Activated CD4-positive, alpha-beta T cell treated with anti-CD3 and anti-CD28 coated beads for 36 hours (primary cell): ENCODE results near the gene VSTM2L. TPM values are rescaled to one million over a fixed set of nuclear protein-coding genes. Genes with fewer than 3 reads are reported as not detected.
A peak's percentile ranks its signal among the peaks of the same experiment; 100 is the strongest.

Experiments used
- ATAC-seq: fragments of 200-7000 bp; cut with Tn5 transposase; one replicate; pipeline ENCODE4 v1.10.0; 2021; ENCODE audit warnings: mild to moderate bottlenecking, moderate library complexity
- CTCF ChIA-PET: fragments of 350-600 bp; sonication (Branson Sonifier 250); formaldehyde crosslinking; loops from one replicate; lab custom pipeline; 2021; ENCODE audit warnings: antibody characterized with exemption; lab: Charles Lee
- POLR2A ChIA-PET: fragments of 350-600 bp; sonication (Branson Sonifier 250); formaldehyde crosslinking; loops from one replicate; lab custom pipeline; 2021; ENCODE audit warnings: antibody characterized with exemption, inconsistent platforms; lab: Charles Lee
- DNase-seq: peaks from one replicate; pipeline ENCODE4 v3.0.0-alpha.2; 2020
- H3K27ac Mint-ChIP-seq: one replicate; pipeline ENCODE4 v1.8.0; 2021; ENCODE audit warnings: mixed read lengths
- H3K27me3 Mint-ChIP-seq: one replicate; pipeline ENCODE4 v1.8.0; 2021; ENCODE audit warnings: mixed read lengths
- H3K36me3 Mint-ChIP-seq: one replicate; pipeline ENCODE4 v1.8.0; 2021; ENCODE audit warnings: low read depth, mixed read lengths
- H3K4me1 Mint-ChIP-seq: one replicate; pipeline ENCODE4 v1.8.0; 2021; ENCODE audit warnings: mixed read lengths
- H3K4me3 Mint-ChIP-seq: one replicate; pipeline ENCODE4 v1.8.0; 2021; ENCODE audit warnings: mild to moderate bottlenecking, moderate library complexity, mixed read lengths
- H3K9me3 Mint-ChIP-seq: one replicate; pipeline ENCODE4 v1.8.0; 2021; ENCODE audit warnings: low read depth, mixed read lengths
- intact Hi-C, 2 experiments: fragments of 100-400 bp; cut with DNase I in 1 of 2; cut with micrococcal nuclease in 1 of 2; formaldehyde crosslinking; loops; one replicate each; pipeline versions ENCODE4 v1.14.2 to v1.15.1; 2022 to 2024; cut with DNase I, micrococcal nuclease
- total RNA-seq, 2 experiments: library from RNA; stranded (reverse); gene quantifications; one replicate each; pipeline ENCODE4 v1.2.3, GENCODE V29; 2021

The VSTM2L gene
- total RNA-seq, 2 experiments from 2014 or later: not detected

GRCh38 chr20:37869334-37869861 is 33.5 kb upstream of the VSTM2L start:
- Mint-ChIP-seq H3K27me3 (no peaks in the 10 kb centered on the region), H3K4me3 (no peak overlapping the region), H3K4me1 (no peaks in the 10 kb centered on the region), H3K9me3 (no peaks in the 10 kb centered on the region), H3K36me3 (peaks cover 20% of the 10 kb centered on the region), H3K27ac (no peak overlapping the region)
- intact Hi-C loops: no loop called here
- DNase-seq: no peak
- ChIA-PET CTCF (no interaction called here), POLR2A (no interaction called here)
- no peak for ATAC-seq

- H3K4me1 Mint-ChIP-seq: no peaks in the 10 kb centered on the region
- POLR2A ChIA-PET: no interaction called here
- H3K27me3 Mint-ChIP-seq: no peaks in the 10 kb centered on the region
- no peak for DNase-seq
- H3K9me3 Mint-ChIP-seq: no peaks in the 10 kb centered on the region
- CTCF ChIA-PET: no interaction called here
- H3K36me3 Mint-ChIP-seq: peaks cover 20% of the 10 kb centered on the region
- no peak for ATAC-seq
- no peak overlapping the region for H3K4me3 Mint-ChIP-seq
- intact Hi-C loops: no loop called here
- H3K27ac Mint-ChIP-seq: peak overlapping the region; percentile 1
These were observed 32.6 kb upstream of the VSTM2L start for GRCh38 chr20:37870294-37870693.

- no peak for ATAC-seq
- no peak overlapping the region for H3K27ac Mint-ChIP-seq
- POLR2A ChIA-PET: no interaction called here
These were observed 31.2 kb upstream of the VSTM2L start for GRCh38 chr20:37871751-37872150.

GRCh38 chr20:37872161-37872560 is 30.8 kb upstream of the VSTM2L start:
- CTCF ChIA-PET: interaction anchor here (0.7 kb wide), 1 partner anchor 201 kb away, joined by 3 read pairs; no protein-coding TSS in a partner anchor
- intact Hi-C loops: no loop called here

More at GRCh38 chr20:37871751-37872150, 31.2 kb upstream of the VSTM2L start:
- Mint-ChIP-seq H3K36me3 (peaks cover 20% of the 10 kb centered on the region), H3K4me1 (no peaks in the 10 kb centered on the region), H3K9me3 (no peaks in the 10 kb centered on the region), H3K4me3 (no peak overlapping the region), H3K27me3 (no peaks in the 10 kb centered on the region)
- no peak for DNase-seq
- intact Hi-C loops: no loop called here
- CTCF ChIA-PET: interaction anchor here (0.7 kb wide), 1 partner anchor 202 kb away, joined by 3 read pairs; no protein-coding TSS in a partner anchor

GRCh38 chr20:37873884-37874283 is 29.0 kb upstream of the VSTM2L start:
- Mint-ChIP-seq H3K4me1 (no peaks in the 10 kb centered on the region), H3K4me3 (no peak overlapping the region), H3K27ac (no peak overlapping the region), H3K27me3 (no peaks in the 10 kb centered on the region), H3K36me3 (peaks cover 17% of the 10 kb centered on the region), H3K9me3 (no peaks in the 10 kb centered on the region)
- ATAC-seq (no peak), DNase-seq (no peak)
- intact Hi-C loops: no loop called here
- ChIA-PET POLR2A (no interaction called here), CTCF (interaction anchor here (0.6 kb wide), 1 partner anchor 69 kb away, joined by 4 read pairs; no protein-coding TSS in a partner anchor)

More at GRCh38 chr20:37872161-37872560, 30.8 kb upstream of the VSTM2L start:
- Mint-ChIP-seq H3K27ac (no peak overlapping the region), H3K36me3 (peaks cover 20% of the 10 kb centered on the region), H3K9me3 (no peaks in the 10 kb centered on the region), H3K4me1 (no peaks in the 10 kb centered on the region), H3K4me3 (no peak overlapping the region), H3K27me3 (no peaks in the 10 kb centered on the region)
- no peak for DNase-seq
- no peak for ATAC-seq
- POLR2A ChIA-PET: no interaction called here

GRCh38 chr20:37875460-37876175 is 27.3 kb upstream of the VSTM2L start:
- DNase-seq (no peak), ATAC-seq (no peak)
- Mint-ChIP-seq H3K4me1 (no peaks in the 10 kb centered on the region), H3K9me3 (no peaks in the 10 kb centered on the region), H3K27ac (no peak overlapping the region), H3K36me3 (peaks cover 11% of the 10 kb centered on the region), H3K27me3 (no peaks in the 10 kb centered on the region), H3K4me3 (no peak overlapping the region)
- ChIA-PET CTCF (interaction anchor here (0.6 kb wide), 1 partner anchor 15 kb away, joined by 3 read pairs; no protein-coding TSS in a partner anchor), POLR2A (no interaction called here)
- intact Hi-C loops: no loop called here

GRCh38 chr20:37876863-37877262 is 26.1 kb upstream of the VSTM2L start:
- DNase-seq: no peak
- CTCF ChIA-PET: no interaction called here
- Mint-ChIP-seq H3K27ac (no peak overlapping the region), H3K4me1 (no peaks in the 10 kb centered on the region), H3K27me3 (no peaks in the 10 kb centered on the region), H3K36me3 (peaks cover 5% of the 10 kb centered on the region), H3K4me3 (no peak overlapping the region), H3K9me3 (no peaks in the 10 kb centered on the region)
- ATAC-seq: no peak
- intact Hi-C loops: no loop called here
- POLR2A ChIA-PET: no interaction called here

GRCh38 chr20:37877832-37878772 is 24.8 kb upstream of the VSTM2L start:
- CTCF ChIA-PET: interaction anchor here (0.6 kb wide), 1 partner anchor 356 kb away, joined by 3 read pairs; no protein-coding TSS in a partner anchor
- H3K4me1 Mint-ChIP-seq: no peaks in the 10 kb centered on the region
- H3K4me3 Mint-ChIP-seq: no peak overlapping the region
- H3K36me3 Mint-ChIP-seq: peaks cover 5% of the 10 kb centered on the region
- H3K27me3 Mint-ChIP-seq: no peaks in the 10 kb centered on the region
- POLR2A ChIA-PET: no interaction called here
- ATAC-seq (no peak), DNase-seq (no peak)
- intact Hi-C loops: no loop called here
- no peaks in the 10 kb centered on the region for H3K9me3 Mint-ChIP-seq
- H3K27ac Mint-ChIP-seq: no peak overlapping the region

GRCh38 chr20:37878835-37879599 is 23.9 kb upstream of the VSTM2L start:
- no peak for DNase-seq
- Mint-ChIP-seq H3K27me3 (no peaks in the 10 kb centered on the region), H3K27ac (no peak overlapping the region), H3K9me3 (no peaks in the 10 kb centered on the region), H3K36me3 (peaks cover 3% of the 10 kb centered on the region), H3K4me1 (no peaks in the 10 kb centered on the region), H3K4me3 (no peak overlapping the region)
- POLR2A ChIA-PET: no interaction called here
- intact Hi-C loops: no loop called here
- no peak for ATAC-seq
- CTCF ChIA-PET: interaction anchor here (0.6 kb wide), 1 partner anchor 21 kb away, joined by 3 read pairs; no protein-coding TSS in a partner anchor

- ChIA-PET CTCF (interaction anchor here (0.6 kb wide), 1 partner anchor 21 kb away, joined by 3 read pairs; no protein-coding TSS in a partner anchor), POLR2A (no interaction called here)
- no peaks in the 10 kb centered on the region for H3K36me3 Mint-ChIP-seq
- no peaks in the 10 kb centered on the region for H3K4me1 Mint-ChIP-seq
- no peak overlapping the region for H3K27ac Mint-ChIP-seq
- DNase-seq: no peak
- no peak for ATAC-seq
- H3K4me3 Mint-ChIP-seq: no peak overlapping the region
- H3K27me3 Mint-ChIP-seq: no peaks in the 10 kb centered on the region
- intact Hi-C loops: no loop called here
- H3K9me3 Mint-ChIP-seq: no peaks in the 10 kb centered on the region
These were observed 23.1 kb upstream of the VSTM2L start for GRCh38 chr20:37879843-37880242.
